Measurements from ENCODE around the gene CCND3. TPM values are rescaled to one million over a fixed set of nuclear protein-coding genes. Genes with fewer than 3 reads are reported as not detected.
"Not testable (repeated sequence)": the region's sequence is repeated elsewhere in the genome, so short reads cannot be mapped to it uniquely, and the experiment has no call there.

Gene CCND3
- total RNA-seq, 1 donor from 2014 or later, result 10.4 TPM

GRCh38 chr6:41943456-41943855 lies 1.8 kb upstream of the CCND3 start:
- H3K36me3 Mint-ChIP-seq (ENCODE audit: insufficient read depth), result no peaks in the 10 kb centered on the region
- no peak for TF ChIP-seq CTCF (IDR thresholded peaks at IDR 0.05; ENCODE audit: unreplicated experiment)
- H3K9me3 Mint-ChIP-seq (ENCODE audit: low read depth), result no peaks in the 10 kb centered on the region
- H3K4me1 Mint-ChIP-seq (ENCODE audit: low read depth), result peaks cover 10% of the 10 kb centered on the region
- H3K27me3 Mint-ChIP-seq, result peaks cover 25% of the 10 kb centered on the region
- H3K4me3 Mint-ChIP-seq (ENCODE audit: low read depth), result no peak overlapping the region
- DNase-seq (ENCODE audit: low spot score, unreplicated experiment), result no peak
- no peak overlapping the region for H3K27ac Mint-ChIP-seq

GRCh38 chr6:41942882-41943281 lies 1.3 kb upstream of the CCND3 start:
- H3K4me3 Mint-ChIP-seq (ENCODE audit: low read depth), result peak overlapping the region; percentile 50
- not testable (repeated sequence) for H3K4me1 Mint-ChIP-seq (ENCODE audit: low read depth); H3K36me3 Mint-ChIP-seq (ENCODE audit: insufficient read depth); H3K27ac Mint-ChIP-seq; DNase-seq (ENCODE audit: low spot score, unreplicated experiment); H3K9me3 Mint-ChIP-seq (ENCODE audit: low read depth)
- peaks cover 25% of the 10 kb centered on the region for H3K27me3 Mint-ChIP-seq

GRCh38 chr6:41942067-41942851 lies 651 bp upstream of the CCND3 start:
- peak overlapping the region; percentile 74 for H3K4me3 Mint-ChIP-seq (ENCODE audit: low read depth)

GRCh38 chr6:41940759-41941279 lies 789 bp downstream of the CCND3 start:
- Mint-ChIP-seq H3K27me3 (peaks cover 25% of the 10 kb centered on the region), H3K9me3 (ENCODE audit: low read depth) (no peaks in the 10 kb centered on the region), H3K27ac (peak overlapping the region; percentile 77), H3K4me3 (ENCODE audit: low read depth) (peak overlapping the region; percentile 74), H3K36me3 (ENCODE audit: insufficient read depth) (peaks cover 1% of the 10 kb centered on the region), H3K4me1 (ENCODE audit: low read depth) (peaks cover 10% of the 10 kb centered on the region)
- TF ChIP-seq CTCF (IDR thresholded peaks at IDR 0.05; ENCODE audit: unreplicated experiment), result no peak
- DNase-seq (ENCODE audit: low spot score, unreplicated experiment), result peak; percentile 21

More at GRCh38 chr6:41942067-41942851, 651 bp upstream of the CCND3 start:
- peaks cover 25% of the 10 kb centered on the region for H3K27me3 Mint-ChIP-seq
- no peak for TF ChIP-seq CTCF (IDR thresholded peaks at IDR 0.05; ENCODE audit: unreplicated experiment)
- no peaks in the 10 kb centered on the region for H3K36me3 Mint-ChIP-seq (ENCODE audit: insufficient read depth)
- H3K27ac Mint-ChIP-seq, result peak overlapping the region; percentile 70
- H3K4me1 Mint-ChIP-seq (ENCODE audit: low read depth), result peaks cover 10% of the 10 kb centered on the region
- no peak for DNase-seq (ENCODE audit: low spot score, unreplicated experiment)
- H3K9me3 Mint-ChIP-seq (ENCODE audit: low read depth), result no peaks in the 10 kb centered on the region

- Mint-ChIP-seq H3K27me3 (peaks cover 25% of the 10 kb centered on the region), H3K27ac (peak overlapping the region; percentile 71), H3K9me3 (ENCODE audit: low read depth) (no peaks in the 10 kb centered on the region), H3K4me1 (ENCODE audit: low read depth) (peaks cover 10% of the 10 kb centered on the region), H3K36me3 (ENCODE audit: insufficient read depth) (peaks cover 1% of the 10 kb centered on the region), H3K4me3 (ENCODE audit: low read depth) (peak overlapping the region; percentile 74)
- DNase-seq (ENCODE audit: low spot score, unreplicated experiment), result peak; percentile 11
- no peak for TF ChIP-seq CTCF (IDR thresholded peaks at IDR 0.05; ENCODE audit: unreplicated experiment)
Measured at GRCh38 chr6:41939848-41940758, 1.5 kb downstream of the CCND3 start.
